BLaER1 treated with 17β-estradiol and CSF1 and Interleukin-3, amounts not matched to agents 10 nM and 100 nM (cell line): ENCODE data around the gene GTF3C5.

Experiments used
- H3K27ac ChIP-seq, 11 experiments: shearing (Covaris generic); formaldehyde crosslinking; 2 replicates each; pipeline ENCODE4 v1.8.1; 2022
- H3K27me3 ChIP-seq, 11 experiments: shearing (Covaris generic); formaldehyde crosslinking; 2 replicates each; pipeline ENCODE4 v1.8.1; 2022
- H3K36me3 ChIP-seq, 11 experiments: shearing (Covaris generic); formaldehyde crosslinking; 2 replicates each; pipeline ENCODE4 v1.8.1; 2022
- H3K4me1 ChIP-seq, 10 experiments: shearing (Covaris generic); formaldehyde crosslinking; 2 replicates each; pipeline ENCODE4 v1.8.1; 2022
- H3K4me2 ChIP-seq, 11 experiments: shearing (Covaris generic); formaldehyde crosslinking; 2 replicates each; pipeline ENCODE4 v1.8.1; 2022
- H3K4me3 ChIP-seq, 10 experiments: shearing (Covaris generic); formaldehyde crosslinking; 2 replicates each; pipeline ENCODE4 v1.8.1; 2022
- H3K9ac ChIP-seq, 11 experiments: shearing (Covaris generic); formaldehyde crosslinking; 2 replicates each; pipeline ENCODE4 v1.8.1; 2022
- H3K9me3 ChIP-seq, 11 experiments: shearing (Covaris generic); formaldehyde crosslinking; replicated peaks in 1 of 11; 2 replicates each; pipeline ENCODE4 v1.8.1; 2022
- H4K20me1 ChIP-seq, 11 experiments: shearing (Covaris generic); formaldehyde crosslinking; 2 replicates each; pipeline ENCODE4 v1.8.1; 2022
- Cebpa-rat ChIP-seq, 11 experiments: shearing (Covaris generic); IDR thresholded peaks; 2 replicates each; pipeline ENCODE4 v1.8.1; 2022

GTF3C5 gene

GRCh38 chr9:133107245-133107722, 76.5 kb downstream of the GTF3C5 start:
- H3K4me1 ChIP-seq = peaks cover 10 to 17% (median 12%) of the 10 kb centered on the region in 10 experiments
- no peaks in the 10 kb centered on the region for H3K9me3 ChIP-seq
- H3K9ac ChIP-seq = peak overlapping the region in 6 of 11 experiments; percentile 0 to 37 (median 24); a peak in 4 of 22 replicates
- H3K27me3 ChIP-seq = no peaks in the 10 kb centered on the region
- H3K36me3 ChIP-seq = peaks cover 89 to 97% (median 95%) of the 10 kb centered on the region in 11 experiments
- H3K4me3 ChIP-seq = no peak overlapping the region
- H3K4me2 ChIP-seq = no peak overlapping the region
- peaks cover 45 to 94% (median 60%) of the 10 kb centered on the region in 11 experiments; a peak in 21 of 22 replicates for H4K20me1 ChIP-seq
- TF ChIP-seq Cebpa-rat (IDR thresholded peaks at IDR 0.05) = no peak
- peak overlapping the region in 4 of 11 experiments; percentile 9 to 49 (median 46); a peak in 3 of 22 replicates for H3K27ac ChIP-seq
